Skin epidermis (tissue), 12 donors: ENCODE results near the gene ELMO2.

Experiments used
- H3K27ac ChIP-seq, 21 experiments: fragments of 200-600 bp; sonication (generic) in 11 of 21; one replicate each; pipeline ENCODE4 v1.5.0; 2020; ENCODE audit warnings: mild to moderate bottlenecking in 3 of 21, inconsistent platforms in 2 of 21, moderate library complexity in 2 of 21
- H3K4me3 ChIP-seq, 7 experiments: fragments of 200-600 bp; sonication (generic) in 2 of 7; one replicate each; pipeline ENCODE4 v1.5.0; 2020; ENCODE audit warnings: inconsistent platforms in 2 of 7, mild to moderate bottlenecking in 2 of 7, moderate library complexity in 1 of 7

ELMO2 gene

DNA sequence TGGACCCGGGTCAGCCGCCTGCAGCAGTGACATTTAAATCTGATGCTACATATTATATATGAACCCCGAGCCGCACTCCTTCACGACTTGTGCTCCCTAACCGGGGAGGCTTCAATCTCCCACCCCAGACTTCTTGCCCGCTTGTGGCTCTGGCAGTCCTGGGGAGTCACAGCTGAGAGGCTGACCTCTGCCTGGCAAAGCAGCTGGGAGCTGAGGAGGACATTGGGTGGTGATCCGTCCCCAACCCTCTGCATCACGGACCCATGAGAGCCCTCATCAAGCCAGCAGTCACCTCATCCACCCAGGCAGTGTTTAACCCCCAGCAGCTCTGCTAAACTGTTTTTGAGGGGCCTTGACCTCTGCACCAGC lies 64.4 kb downstream of the ELMO2 start:
- Histone ChIP-seq H3K4me3 (no peak overlapping the region), H3K27ac (no peak overlapping the region)

DNA sequence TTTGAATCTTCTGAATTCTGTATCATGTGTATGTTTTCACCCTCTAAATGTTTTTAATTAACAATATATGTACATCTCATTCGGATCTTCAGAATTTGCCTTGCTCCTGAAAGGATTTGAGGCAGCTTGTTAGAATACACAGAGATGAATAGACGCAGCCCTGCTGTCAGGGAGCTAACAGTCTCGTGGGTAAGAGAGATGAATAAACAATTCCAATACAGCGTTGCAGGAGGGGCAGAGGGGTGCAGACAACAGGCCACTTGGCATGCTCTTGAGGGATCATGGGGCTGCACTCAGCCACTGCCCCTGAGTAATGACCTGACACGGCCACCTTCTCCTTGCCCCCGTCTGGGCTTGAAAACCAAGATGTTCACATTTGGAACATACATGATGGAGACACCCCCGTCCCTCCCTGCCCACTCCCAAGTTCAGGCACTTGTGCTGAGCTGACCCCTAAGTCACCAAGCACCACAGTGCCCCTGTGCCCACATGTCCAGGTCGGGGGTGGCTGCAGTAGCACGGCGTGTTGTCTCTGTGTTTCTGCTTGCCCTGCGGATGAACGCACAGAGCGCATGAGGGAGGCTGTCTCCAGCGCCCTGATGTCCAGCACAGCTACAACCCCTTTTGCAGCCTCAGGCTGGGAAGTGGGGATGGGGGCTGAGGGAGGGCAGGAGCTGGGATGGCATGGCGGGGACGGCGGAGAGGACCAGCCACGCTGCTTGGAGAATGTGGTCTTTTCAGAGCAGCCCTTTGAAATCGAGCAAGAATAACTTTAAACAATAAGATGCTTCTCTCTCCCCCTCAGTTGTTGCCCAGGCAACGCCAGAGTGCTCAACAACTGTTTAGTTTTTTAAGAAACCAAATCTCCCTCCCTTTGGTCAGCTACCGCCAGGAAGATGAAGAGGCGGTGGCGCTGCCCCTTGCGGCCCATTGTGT lies 65.1 kb downstream of the ELMO2 start:
- no peak overlapping the region for H3K27ac ChIP-seq
- no peak overlapping the region for H3K4me3 ChIP-seq

DNA sequence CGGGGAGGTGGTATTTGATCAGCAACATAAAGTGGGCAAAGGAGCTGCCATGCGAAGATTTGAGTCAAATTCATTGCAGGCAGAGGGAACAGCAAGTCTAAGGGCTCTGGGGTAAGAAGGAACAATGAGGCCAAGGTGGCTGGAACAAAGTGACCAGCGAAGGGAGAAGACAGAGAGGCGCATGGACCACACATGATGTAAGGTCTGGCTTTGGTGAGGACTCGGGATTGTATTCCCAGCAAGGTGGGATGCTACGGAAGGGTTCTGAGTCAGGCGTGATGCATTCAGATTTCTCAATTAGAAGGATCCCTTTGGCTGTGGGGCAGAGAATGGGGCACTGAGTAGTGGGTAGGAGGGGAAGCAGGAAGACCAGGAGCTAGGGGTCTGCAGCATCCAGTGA lies 67.4 kb downstream of the ELMO2 start:
- no peak overlapping the region for H3K27ac ChIP-seq
- H3K4me3 ChIP-seq, result no peak overlapping the region

DNA sequence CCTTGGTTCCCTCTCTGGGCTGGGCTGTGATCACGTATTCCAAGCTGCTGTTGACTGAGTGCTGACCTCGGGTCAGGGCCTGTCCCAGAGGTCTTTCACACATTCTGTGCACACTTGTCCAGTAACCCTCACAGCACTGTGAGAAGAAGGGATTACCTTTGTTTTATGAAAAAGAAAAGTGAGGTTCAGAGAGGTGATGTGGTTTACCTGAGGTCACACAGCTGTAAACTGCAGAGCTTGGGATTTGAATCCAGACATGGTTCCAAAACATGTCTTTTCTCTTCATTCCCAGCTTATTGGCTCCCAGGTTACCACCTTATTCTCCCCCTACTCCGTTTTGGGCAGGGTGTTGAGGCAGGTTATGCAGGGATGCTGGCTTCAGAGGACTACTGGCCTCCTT lies 69.7 kb downstream of the ELMO2 start:
- Histone ChIP-seq H3K4me3 (no peak overlapping the region), H3K27ac (no peak overlapping the region)

DNA sequence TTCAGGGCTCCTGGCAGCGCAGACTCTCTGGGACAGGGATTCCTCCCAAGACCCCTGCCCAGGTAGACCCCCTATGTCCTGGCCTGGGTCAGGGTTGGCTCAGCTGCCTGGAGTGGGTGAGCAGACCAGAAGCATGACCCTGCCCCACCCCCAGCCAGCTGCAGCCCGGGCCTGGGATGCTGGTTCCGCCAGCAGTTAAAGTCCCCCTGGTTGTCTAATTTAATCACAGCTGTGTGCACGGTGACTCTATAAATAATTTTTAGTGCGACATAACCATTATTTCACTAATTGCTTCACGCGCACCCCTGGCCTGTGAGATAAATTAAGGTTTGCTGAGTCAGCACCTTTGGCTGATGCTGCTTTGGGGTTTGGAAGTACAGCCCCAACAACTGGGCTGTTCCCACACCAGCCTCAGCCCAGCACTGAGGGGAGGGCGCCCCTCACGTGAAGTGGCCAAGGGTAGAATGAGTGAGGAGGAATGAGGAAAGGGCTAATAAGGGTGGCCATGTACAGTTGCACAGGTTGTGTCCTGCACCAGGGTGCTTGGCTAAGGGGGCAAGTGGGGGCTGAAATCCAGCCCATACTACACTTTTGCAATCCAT lies 72.0 kb downstream of the ELMO2 start:
- no peak overlapping the region for H3K27ac ChIP-seq
- no peak overlapping the region for H3K4me3 ChIP-seq

DNA sequence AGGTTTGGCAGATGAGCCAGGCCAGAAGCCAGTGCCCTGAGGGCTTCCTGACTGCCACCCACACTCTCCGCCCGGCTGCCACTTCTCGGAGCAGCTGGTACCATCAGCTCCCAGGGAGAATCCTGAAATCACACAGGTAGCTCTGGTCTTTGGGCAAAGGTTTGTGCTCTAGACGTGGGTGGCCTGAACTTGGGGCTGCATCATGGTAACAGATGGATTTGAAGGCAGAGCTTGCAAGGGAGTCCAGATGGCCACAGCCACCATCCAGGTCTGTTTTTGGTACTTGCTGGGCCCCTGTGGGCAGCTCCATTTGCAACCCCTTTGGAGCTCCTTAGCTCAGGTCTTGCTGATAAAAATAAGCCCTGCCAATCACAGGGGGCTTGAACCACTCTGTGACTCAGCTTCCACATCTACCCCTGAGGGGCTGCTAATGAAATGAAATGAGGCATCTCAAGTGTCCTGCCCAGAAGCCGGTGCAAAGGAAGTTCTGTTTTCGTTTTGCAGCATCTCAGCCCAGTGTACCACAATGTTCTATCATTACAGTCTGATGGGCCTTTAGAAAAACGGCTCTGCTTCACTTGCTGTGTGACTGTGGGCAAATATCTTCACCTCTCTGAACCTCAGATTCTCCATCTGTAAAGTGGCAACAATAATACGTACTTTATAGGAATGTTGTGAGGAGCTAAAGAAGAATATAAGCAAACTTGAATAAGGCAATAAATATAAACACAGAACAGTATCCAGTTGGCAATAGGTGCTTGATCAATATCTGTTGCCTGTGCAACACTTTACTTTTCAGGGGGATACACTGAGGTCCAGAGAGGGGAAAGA lies 73.0 kb downstream of the ELMO2 start:
- Histone ChIP-seq H3K27ac (peak overlapping the region in 1 of 21 experiments; percentile 52), H3K4me3 (no peak overlapping the region)

DNA sequence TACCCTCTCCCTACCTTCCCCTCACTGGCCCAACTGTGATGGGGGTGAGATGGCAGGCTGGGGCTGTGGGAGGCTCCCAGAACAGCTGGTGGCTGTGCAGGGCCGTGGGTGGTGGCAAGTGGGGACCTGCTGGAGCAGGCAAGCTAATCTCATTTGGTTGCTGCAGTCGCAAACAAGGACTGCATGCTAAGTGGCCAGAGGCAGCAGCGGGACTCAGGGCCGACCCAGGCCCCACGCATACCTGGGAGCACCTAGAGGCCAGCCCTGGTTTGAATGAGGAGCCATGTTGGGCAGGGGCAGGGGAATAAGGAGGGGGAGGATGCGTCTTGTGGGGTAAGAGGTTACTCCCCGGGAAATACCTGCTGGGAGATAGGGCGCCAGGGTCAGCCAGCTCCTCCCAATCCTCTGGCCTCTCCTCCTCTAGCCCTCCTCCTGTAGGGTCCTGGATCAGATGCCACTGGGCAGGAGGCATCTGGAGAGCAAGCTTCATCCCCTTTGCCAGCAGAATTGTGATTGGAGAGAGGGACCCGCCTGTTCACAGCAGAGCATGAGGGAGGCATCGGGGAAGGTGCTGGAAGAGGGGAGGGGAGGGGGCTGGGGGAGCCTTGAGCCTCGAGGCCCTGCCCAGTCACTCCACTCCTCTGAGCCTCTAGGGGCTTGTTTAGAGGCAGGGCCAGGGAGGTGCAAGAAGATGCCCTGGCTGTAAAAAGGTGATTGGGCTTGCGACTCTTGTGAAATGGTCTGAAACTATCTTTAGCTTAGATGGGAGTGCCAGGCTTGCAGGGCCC lies 73.8 kb downstream of the ELMO2 start:
- Histone ChIP-seq H3K27ac (peak overlapping the region in 5 of 21 experiments; percentile 25 to 69 (median 52)), H3K4me3 (peak overlapping the region in 1 of 7 experiments; percentile 9)

DNA sequence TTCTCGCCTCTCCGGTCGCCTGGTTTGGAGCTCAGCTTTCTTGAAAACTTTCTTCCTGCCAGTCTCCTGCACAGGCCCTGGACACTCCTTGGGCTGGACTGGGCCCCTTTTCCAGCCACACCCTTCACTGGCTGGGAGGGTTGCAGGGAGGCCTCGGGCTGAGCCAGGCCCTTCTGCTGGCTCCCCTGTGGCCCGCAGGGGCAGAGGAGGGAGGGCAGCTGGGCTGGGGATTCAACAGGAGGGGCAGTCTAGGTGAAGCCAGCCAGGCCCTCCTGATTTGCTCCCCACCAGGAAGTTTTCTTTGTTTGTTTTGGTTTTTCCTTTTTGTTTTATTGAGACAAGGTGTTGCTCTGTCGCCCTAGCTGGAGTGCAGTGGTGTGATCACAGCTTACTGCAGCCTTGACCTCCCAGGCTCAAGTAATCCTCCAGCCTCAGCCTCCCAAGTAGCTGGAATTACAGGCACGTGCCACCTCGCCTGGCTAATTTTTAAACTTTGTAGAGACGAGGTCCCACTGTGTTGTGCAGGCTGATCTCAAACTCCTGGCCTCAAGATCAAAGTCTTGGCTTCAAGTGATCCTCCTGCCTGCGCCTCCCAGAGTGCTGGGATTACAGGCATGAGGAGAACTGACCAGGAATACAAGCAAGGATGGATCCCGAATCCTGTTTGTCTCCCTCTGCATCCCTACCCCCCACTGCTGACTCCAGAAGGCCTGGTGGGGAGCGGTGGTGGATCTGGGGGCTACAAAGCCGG lies 74.6 kb downstream of the ELMO2 start:
- Histone ChIP-seq H3K4me3 (no peak overlapping the region), H3K27ac (peak overlapping the region in 3 of 21 experiments; percentile 46 to 60 (median 52))

DNA sequence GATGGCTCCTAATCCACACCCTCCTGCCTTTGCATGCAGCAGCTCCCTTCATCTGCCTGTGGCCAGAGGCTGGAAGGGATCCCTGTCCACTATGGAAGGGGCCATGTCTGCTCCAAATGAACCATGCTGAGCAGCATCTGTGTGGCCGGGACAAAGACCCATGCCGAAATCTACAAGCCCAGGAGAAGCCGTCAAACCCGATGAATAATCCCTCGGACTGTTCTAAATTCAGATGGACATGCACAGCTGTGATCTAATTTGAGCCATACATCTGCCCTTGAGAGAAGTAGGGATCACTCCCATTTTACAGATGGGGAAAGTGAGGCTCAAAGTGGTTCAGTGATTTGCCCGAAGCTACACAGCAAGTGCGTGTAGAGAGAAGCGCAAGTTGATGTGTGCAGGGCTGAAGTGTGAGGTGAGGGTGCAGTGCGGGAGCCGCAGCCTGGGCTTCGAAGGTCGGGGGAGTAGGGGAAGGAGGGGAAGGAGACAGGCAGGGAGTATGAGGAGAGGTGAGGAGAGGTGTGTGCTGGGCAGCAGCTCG lies 75.5 kb downstream of the ELMO2 start:
- Histone ChIP-seq H3K4me3 (no peak overlapping the region), H3K27ac (peak overlapping the region in 1 of 21 experiments; percentile 34)

DNA sequence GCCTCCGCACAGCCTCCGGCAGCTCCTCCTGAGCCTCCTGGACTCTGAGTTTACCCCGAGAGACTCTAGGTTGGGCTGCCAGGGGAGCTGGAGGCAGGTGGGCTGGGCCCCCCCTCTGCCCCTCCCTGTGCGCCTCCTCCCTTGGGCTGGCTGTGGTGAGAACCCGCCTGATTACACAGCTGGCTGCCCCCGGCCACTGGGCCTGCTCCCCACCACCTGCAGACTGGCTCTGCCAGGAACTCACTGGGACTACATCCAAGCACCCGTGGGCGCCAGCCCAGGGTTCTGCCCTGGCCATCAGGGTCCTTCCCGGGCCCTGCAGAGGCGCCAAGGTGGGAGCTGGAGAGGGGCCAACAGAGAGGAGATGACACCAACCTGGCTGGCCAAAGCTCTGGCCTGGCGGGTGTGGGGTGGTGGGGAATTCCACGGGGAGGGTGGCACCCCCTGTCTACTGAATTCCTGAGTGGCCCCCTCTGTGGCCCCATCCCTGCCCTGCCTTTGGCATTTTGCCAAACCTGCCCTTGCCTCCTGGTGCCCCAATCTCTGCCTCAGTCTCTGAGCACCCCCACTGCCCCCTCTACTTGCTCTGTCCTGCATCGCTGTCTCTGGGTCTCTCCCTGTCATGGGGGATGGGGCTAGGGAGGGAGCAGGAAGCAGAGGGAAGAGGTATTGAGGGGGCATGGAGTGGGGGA lies 76.2 kb downstream of the ELMO2 start:
- peak overlapping the region in 1 of 21 experiments; percentile 12 for H3K27ac ChIP-seq
- no peak overlapping the region for H3K4me3 ChIP-seq

DNA sequence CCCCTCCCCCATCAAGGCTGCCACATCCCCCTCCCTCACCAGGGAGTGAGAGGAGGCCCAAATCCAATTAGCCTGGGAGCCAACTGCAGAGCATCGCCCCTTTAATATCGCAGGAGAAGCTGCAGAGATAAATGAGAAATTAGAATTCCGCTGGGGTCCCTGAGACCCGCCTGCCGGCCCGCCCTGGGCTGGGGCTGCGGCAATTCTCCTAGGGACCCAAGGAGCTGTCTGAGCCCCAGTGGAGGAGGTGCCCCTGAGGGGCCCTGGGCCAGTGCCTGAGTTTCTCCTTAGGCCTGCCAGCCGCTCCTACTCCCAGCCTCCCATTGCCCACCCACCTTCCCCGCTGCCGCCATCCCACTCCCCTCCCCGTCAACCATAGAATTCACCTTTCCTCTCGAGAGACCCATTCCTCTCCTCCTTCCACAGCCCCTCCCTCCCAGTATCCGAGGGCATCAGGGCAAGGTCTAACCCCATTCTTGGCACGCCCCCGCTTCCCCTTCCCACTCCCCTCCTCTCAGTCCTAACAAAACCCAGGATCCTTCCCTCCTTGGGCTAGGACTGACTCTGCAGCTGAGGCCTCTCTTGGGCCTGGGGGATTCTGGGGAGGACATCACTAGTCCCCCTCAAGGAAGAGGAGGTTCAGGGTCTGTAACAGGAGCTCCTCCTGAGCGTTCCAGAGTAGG lies 78.1 kb downstream of the ELMO2 start:
- H3K27ac ChIP-seq, result no peak overlapping the region
- no peak overlapping the region for H3K4me3 ChIP-seq

DNA sequence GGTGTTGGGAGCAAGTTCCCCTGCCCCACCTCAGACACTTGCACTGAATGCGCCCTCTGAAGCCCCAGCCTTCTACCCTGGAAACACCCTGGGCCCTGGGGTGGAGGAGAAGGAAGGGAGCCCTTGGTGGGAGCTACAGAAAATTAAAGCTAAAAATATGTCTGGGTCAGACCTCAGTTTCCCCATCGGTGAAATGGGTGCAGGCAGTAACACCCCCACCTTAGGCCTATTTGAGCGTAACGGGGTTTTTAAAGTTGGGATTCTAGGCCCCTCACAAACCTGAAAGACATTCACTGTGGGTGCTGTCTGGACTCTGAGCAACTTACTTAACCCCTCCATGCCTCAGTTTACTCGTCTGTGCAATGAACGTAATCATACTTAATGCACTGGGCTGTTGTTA lies 78.9 kb downstream of the ELMO2 start:
- no peak overlapping the region for H3K27ac ChIP-seq
- no peak overlapping the region for H3K4me3 ChIP-seq

DNA sequence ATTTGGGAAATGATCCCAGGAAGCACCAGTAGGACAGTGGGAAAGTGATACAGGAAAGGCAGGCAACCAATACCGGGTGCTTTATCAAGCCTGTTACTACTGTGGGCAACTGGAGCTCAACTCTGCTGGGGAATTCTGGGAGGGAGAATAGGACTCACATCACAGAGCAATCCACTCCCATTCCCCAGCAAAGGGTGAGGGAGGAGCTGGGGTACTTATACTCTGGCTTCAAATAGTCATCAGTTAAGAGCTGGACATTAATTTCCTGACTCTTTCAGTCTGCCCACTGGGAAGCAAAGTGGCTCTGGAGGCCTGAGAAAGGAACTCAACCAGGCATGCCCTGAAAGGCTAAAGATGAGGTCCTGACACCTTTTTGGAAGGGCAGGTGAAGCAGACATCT lies 80.6 kb downstream of the ELMO2 start:
- Histone ChIP-seq H3K4me3 (no peak overlapping the region), H3K27ac (no peak overlapping the region)

DNA sequence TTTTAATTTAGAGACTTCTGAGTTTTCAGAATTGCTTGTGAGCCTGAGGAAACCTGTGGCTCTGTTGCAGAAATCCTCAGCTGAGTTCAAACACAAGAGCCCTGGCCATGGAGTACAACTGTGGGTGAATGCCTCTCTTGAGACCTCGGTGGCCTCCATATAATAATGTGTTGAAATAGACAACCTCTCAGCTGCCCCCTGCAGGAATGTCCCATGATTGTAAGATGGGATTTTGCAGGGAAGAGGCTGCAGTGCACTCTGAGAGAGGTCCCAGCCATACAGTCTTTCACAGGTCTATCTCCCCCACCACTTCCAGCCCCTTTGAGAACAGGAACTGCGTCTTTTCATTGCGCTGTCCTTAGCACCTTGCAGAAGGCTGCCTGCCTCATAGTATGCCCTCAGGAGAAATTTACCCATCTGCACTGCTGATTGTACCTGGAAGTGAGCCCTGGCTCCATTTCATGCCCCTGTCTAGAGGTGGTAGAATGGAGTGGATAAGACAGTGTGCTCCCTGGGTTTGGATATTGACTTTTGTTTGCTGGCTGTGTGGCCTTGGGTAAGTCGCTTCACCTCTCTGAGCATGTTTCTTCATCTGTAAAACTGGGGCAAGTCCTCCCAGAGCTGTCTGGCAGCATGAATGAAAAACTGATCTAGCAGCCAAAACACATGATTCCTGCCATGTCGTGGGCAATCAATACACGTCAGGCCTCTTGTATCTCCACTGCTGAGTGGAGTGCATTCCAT lies 81.3 kb downstream of the ELMO2 start:
- Histone ChIP-seq H3K27ac (no peak overlapping the region), H3K4me3 (no peak overlapping the region)

DNA sequence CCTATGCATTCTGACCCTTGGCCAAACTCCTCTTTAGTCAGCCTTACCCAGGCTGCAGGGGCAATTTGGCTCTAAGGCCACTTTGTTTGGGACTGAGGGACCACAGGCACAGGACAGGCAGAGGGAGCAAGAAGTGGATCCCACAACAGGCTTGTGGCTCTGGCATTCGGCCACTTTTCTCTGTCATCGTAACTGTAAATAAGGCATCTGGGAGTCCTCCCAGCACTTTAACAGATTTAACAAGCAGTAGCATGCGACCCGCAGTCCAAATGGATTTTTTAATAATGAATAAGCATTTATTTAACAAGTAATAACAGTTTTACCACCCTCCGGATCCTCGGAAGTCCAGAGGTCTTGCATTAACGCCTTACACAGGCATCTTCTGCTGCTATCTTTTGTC lies 82.0 kb downstream of the ELMO2 start:
- Histone ChIP-seq H3K4me3 (no peak overlapping the region), H3K27ac (no peak overlapping the region)

DNA sequence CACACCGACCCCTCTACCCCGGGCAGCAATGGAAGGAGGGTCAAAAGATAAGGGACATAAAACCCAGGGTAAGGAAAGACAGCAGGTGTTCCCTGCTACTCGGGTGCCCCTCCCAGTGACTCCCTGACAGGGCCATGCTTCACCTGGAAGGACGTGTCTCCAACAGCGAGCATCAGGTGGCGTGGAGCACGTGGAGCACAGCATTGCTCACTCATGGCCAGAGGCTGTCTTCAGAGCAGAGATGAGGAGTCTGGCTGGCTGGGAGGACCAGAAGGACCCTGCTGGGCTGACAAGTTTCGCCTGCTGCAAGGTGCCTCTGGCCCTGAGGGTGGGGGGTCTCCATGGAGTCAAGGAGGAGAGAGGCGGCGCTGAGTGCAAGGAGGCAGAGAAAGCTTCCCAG lies 82.9 kb downstream of the ELMO2 start:
- no peak overlapping the region for H3K4me3 ChIP-seq

DNA sequence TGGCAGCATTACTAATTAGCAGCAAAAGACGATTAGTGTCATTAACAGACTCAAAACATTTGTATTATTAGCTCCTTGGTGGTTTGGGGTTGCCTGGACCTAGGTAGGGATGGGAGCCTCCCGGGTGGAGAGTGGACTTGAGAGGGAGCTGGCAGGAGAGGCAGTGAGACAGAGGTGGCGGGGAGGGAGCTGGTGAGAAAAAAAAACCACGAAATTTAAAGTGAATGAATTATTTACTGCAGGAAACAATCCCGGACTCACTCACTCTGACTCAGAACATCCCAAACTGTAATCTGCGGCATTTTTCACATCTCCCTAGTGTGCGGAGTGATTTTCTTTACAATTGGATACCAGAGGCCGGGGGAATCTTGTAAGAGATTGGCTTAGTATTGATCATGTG lies 83.8 kb downstream of the ELMO2 start:
- peak overlapping the region in 1 of 21 experiments; percentile 4 for H3K27ac ChIP-seq

More for the DNA sequence above, 82.9 kb downstream of the ELMO2 start:
- H3K27ac ChIP-seq, result no peak overlapping the region

More for the DNA sequence above, 83.8 kb downstream of the ELMO2 start:
- no peak overlapping the region for H3K4me3 ChIP-seq
